Hepatocyte (in vitro differentiated cells): ENCODE results near the gene ITGA4. TPM values are rescaled to one million over a fixed set of nuclear protein-coding genes. Genes with fewer than 3 reads are reported as not detected.

Source experiments
- DNase-seq: peaks from one replicate; pipeline ENCODE4 v3.0.0-alpha.2; 2016; ENCODE audit warnings: low spot score
- H2AFZ ChIP-seq: fragments of 200-600 bp; sonication (generic); 2 replicates; pipeline ENCODE4 v1.6.0; 2016; ENCODE audit warnings: antibody characterized with exemption, mild to moderate bottlenecking
- H3K27ac ChIP-seq: fragments of 200-600 bp; sonication (generic); 2 replicates; pipeline ENCODE4 v1.5.1; 2016; ENCODE audit warnings: mild to moderate bottlenecking
- H3K27me3 ChIP-seq: fragments of 200-600 bp; sonication (generic); 2 replicates; pipeline ENCODE4 v1.6.1; 2016
- H3K36me3 ChIP-seq: fragments of 200-600 bp; sonication (generic); replicated peaks from 2 replicates; pipeline ENCODE4 v1.5.1; 2016; ENCODE audit warnings: low read depth; ENCODE audit not compliant: insufficient read depth
- H3K4me1 ChIP-seq: fragments of 200-600 bp; sonication (generic); 2 replicates; pipeline ENCODE4 v1.5.1; 2016; ENCODE audit warnings: mild to moderate bottlenecking, moderate library complexity; ENCODE audit not compliant: insufficient read depth
- H3K4me2 ChIP-seq: fragments of 200-600 bp; sonication (generic); 2 replicates; pipeline ENCODE4 v1.6.0; 2016
- H3K4me3 ChIP-seq: fragments of 200-600 bp; sonication (generic); 2 replicates; pipeline ENCODE4 v1.5.1; 2016; ENCODE audit warnings: mild to moderate bottlenecking
- H3K79me2 ChIP-seq: fragments of 200-600 bp; sonication (generic); 2 replicates; pipeline ENCODE4 v1.6.0; 2017; ENCODE audit warnings: mild to moderate bottlenecking
- H3K9me2 ChIP-seq: fragments of 200-600 bp; sonication (generic); replicated peaks from 2 replicates; pipeline ENCODE4 v1.6.0; 2017; ENCODE audit warnings: mild to moderate bottlenecking; ENCODE audit not compliant: insufficient read depth
- H3K9me3 ChIP-seq: fragments of 200-600 bp; sonication (generic); 2 replicates; pipeline ENCODE4 v1.5.1; 2016; ENCODE audit warnings: low read depth, mild to moderate bottlenecking
- H4K20me1 ChIP-seq: fragments of 200-600 bp; sonication (generic); 2 replicates; pipeline ENCODE4 v1.6.0; 2016; ENCODE audit warnings: mild to moderate bottlenecking; ENCODE audit not compliant: insufficient read depth, poor library complexity, severe bottlenecking
- CTCF ChIP-seq: fragments of 200-600 bp; sonication (generic); IDR thresholded peaks from 2 replicates; pipeline ENCODE4 v1.5.1; 2016; ENCODE audit warnings: antibody characterized with exemption, mild to moderate bottlenecking; ENCODE audit not compliant: poor library complexity
- EZH2 ChIP-seq: fragments of 200-600 bp; sonication (generic); IDR thresholded peaks from 2 replicates; pipeline ENCODE4 v1.6.1; 2016; ENCODE audit warnings: antibody characterized with exemption, mild to moderate bottlenecking, borderline replicate concordance
- EZH2phosphoT487 ChIP-seq: fragments of 200-600 bp; sonication (generic); IDR thresholded peaks from one replicate; pipeline ENCODE4 v1.6.1; 2018; ENCODE audit warnings: antibody characterized with exemption, mild to moderate bottlenecking, low read depth, moderate library complexity; ENCODE audit not compliant: unreplicated experiment, severe bottlenecking
- WGBS: methylation state at CpG from one replicate; pipeline ENCODE4 v1.1.6; 2016; ENCODE audit warnings: low lambda C conversion rate; ENCODE audit errors: missing lambda C conversion rate; 5-methylcytosine and 5-hydroxymethylcytosine counted together
- polyA plus RNA-seq: library from polyadenylated mRNA; unstranded; fragments of >200 nt; fragmentation: Nextera tagmentation; extraction: Ambion mirVana; gene quantifications from 2 replicates; pipeline ENCODE4 v1.2.1, GENCODE V29; 2016
- total RNA-seq: library from RNA; depleted of rRNA; stranded (reverse); fragments of >200 nt; gene quantifications from 2 replicates; pipeline ENCODE4 v1.2.3, GENCODE V29; 2014

ITGA4 gene
- total and polyA plus RNA-seq, 2 experiments from 2014 or later, result 1.9 to 6.3 TPM

- H2AFZ ChIP-seq, result no peak overlapping the region
- TF ChIP-seq EZH2phosphoT487 (no peak), EZH2 (no peak), CTCF (no peak)
- H3K27me3 ChIP-seq, result peaks cover 45% of the 10 kb centered on the region
- no peaks in the 10 kb centered on the region for H3K9me3 ChIP-seq
- H3K79me2 ChIP-seq, result no peaks in the 10 kb centered on the region
- 95% methylated on average over 1 of the region's 1 CpG for WGBS
- H3K4me3 ChIP-seq, result no peak overlapping the region
- no peaks in the 10 kb centered on the region for H3K9me2 ChIP-seq
- H3K4me1 ChIP-seq, result no peaks in the 10 kb centered on the region
- H3K27ac ChIP-seq, result no peak overlapping the region
- H3K36me3 ChIP-seq, result no peaks in the 10 kb centered on the region
- no peaks in the 10 kb centered on the region for H4K20me1 ChIP-seq
- no peak for DNase-seq
- H3K4me2 ChIP-seq, result no peak overlapping the region
Measured at GRCh38 chr2:181462033-181462432, 4.8 kb downstream of the ITGA4 start.

GRCh38 chr2:181463588-181463987 is 6.4 kb downstream of the ITGA4 start:
- Histone ChIP-seq H3K27me3 (peaks cover 30% of the 10 kb centered on the region), H3K9me2 (no peaks in the 10 kb centered on the region), H2AFZ (no peak overlapping the region), H3K79me2 (no peaks in the 10 kb centered on the region), H3K9me3 (no peaks in the 10 kb centered on the region), H3K4me3 (no peak overlapping the region), H3K4me2 (no peak overlapping the region), H3K36me3 (no peaks in the 10 kb centered on the region), H3K27ac (no peak overlapping the region), H3K4me1 (no peaks in the 10 kb centered on the region), H4K20me1 (no peaks in the 10 kb centered on the region)
- DNase-seq, result no peak
- TF ChIP-seq EZH2, result no peak
- TF ChIP-seq CTCF, result no peak
- no peak for TF ChIP-seq EZH2phosphoT487
- 85% methylated on average over 3 of the region's 3 CpGs for WGBS

- Histone ChIP-seq H3K36me3 (no peaks in the 10 kb centered on the region), H3K27ac (no peak overlapping the region), H3K4me3 (no peak overlapping the region), H3K4me2 (no peak overlapping the region), H3K9me2 (no peaks in the 10 kb centered on the region), H4K20me1 (no peaks in the 10 kb centered on the region), H2AFZ (no peak overlapping the region), H3K9me3 (no peaks in the 10 kb centered on the region), H3K4me1 (no peaks in the 10 kb centered on the region), H3K79me2 (no peaks in the 10 kb centered on the region), H3K27me3 (peaks cover 16% of the 10 kb centered on the region)
- TF ChIP-seq EZH2, result no peak
- no peak for TF ChIP-seq CTCF
- no peak for TF ChIP-seq EZH2phosphoT487
- 72% methylated on average over 2 of the region's 2 CpGs for WGBS
- DNase-seq, result no peak
Measured at GRCh38 chr2:181464966-181465365, 7.8 kb downstream of the ITGA4 start.
